GM19397 (cell line): ENCODE measurements around the gene GCSAM.

Experiments used
- ATAC-seq: cut with Tn5 transposase; IDR thresholded peaks from one replicate; pipeline ENCODE4 v1.9.1; 2021; ENCODE audit warnings: mild to moderate bottlenecking, moderate library complexity; ENCODE audit not compliant: unreplicated experiment

Gene GCSAM

GRCh38 chr3:112109322-112109721 lies 23.7 kb downstream of the GCSAM start:
- no peak for ATAC-seq

- no peak for ATAC-seq
These were observed 28.3 kb downstream of the GCSAM start for GRCh38 chr3:112104774-112105173.

- ATAC-seq, result no peak
These were observed 31.1 kb downstream of the GCSAM start for GRCh38 chr3:112101916-112102315.

- no peak for ATAC-seq
These were observed 35.7 kb downstream of the GCSAM start for GRCh38 chr3:112097378-112097777.

GRCh38 chr3:112096176-112096575 lies 36.9 kb downstream of the GCSAM start:
- no peak for ATAC-seq

- ATAC-seq, result no peak
These were observed 37.3 kb downstream of the GCSAM start for GRCh38 chr3:112095731-112096130.

GRCh38 chr3:112093180-112093522 lies 39.9 kb downstream of the GCSAM start:
- no peak for ATAC-seq

- ATAC-seq, result no peak
These were observed 40.4 kb downstream of the GCSAM start for GRCh38 chr3:112092496-112093179.

- ATAC-seq, result peak; percentile 33
These were observed 42.0 kb downstream of the GCSAM start for GRCh38 chr3:112090887-112091586.

- ATAC-seq, result no peak
These were observed 42.8 kb downstream of the GCSAM start for GRCh38 chr3:112089956-112090886.

- no peak for ATAC-seq
These were observed 44.1 kb downstream of the GCSAM start for GRCh38 chr3:112088944-112089343.

GRCh38 chr3:112087746-112088145 lies 45.3 kb downstream of the GCSAM start:
- no peak for ATAC-seq

GRCh38 chr3:112086875-112087524 lies 46.0 kb downstream of the GCSAM start:
- ATAC-seq, result no peak

GRCh38 chr3:112086076-112086854 lies 46.8 kb downstream of the GCSAM start, which contains the start of gene C3orf52:
Gene C3orf52 (plus strand): TSS chr3:112086389. CDS start chr3:112086408, 19 bp downstream.
- ATAC-seq, result peak; percentile 90

GRCh38 chr3:112085735-112086075 lies 47.3 kb downstream of the GCSAM start:
- ATAC-seq, result no peak

- ATAC-seq, result no peak
These were observed 47.9 kb downstream of the GCSAM start for GRCh38 chr3:112084980-112085705.

GRCh38 chr3:112083239-112083638 lies 49.8 kb downstream of the GCSAM start:
- ATAC-seq, result no peak

GRCh38 chr3:112078125-112079083 lies 54.6 kb downstream of the GCSAM start:
- ATAC-seq, result no peak
